Uterus (tissue), 4 donors: ENCODE results near the gene DIO3. TPM values are rescaled to one million over a fixed set of nuclear protein-coding genes. Genes with fewer than 3 reads are reported as not detected.

Experiments used
- DNase-seq, 2 donors: peaks; one replicate each; pipeline ENCODE4 v3.0.0-alpha.2; 2019 to 2020
- H3K27ac ChIP-seq, 2 donors: fragments of 200-600 bp; sonication (generic); 1 replicate in 1 of 2; 2 replicates in 1 of 2; pipeline ENCODE4 v1.5.1; 2016 to 2018
- H3K27me3 ChIP-seq, 2 donors: fragments of 200-600 bp; sonication (generic); one replicate each; pipeline ENCODE4 v1.5.1; 2018 to 2019; ENCODE audit warnings: control low read depth in 1 of 2
- H3K36me3 ChIP-seq, 2 donors: fragments of 200-600 bp; sonication (generic); one replicate each; pipeline ENCODE4 v1.5.1; 2019; ENCODE audit warnings: control low read depth in 1 of 2
- H3K4me1 ChIP-seq, 2 donors: fragments of 200-600 bp; sonication (generic); one replicate each; pipeline ENCODE4 v1.5.1; 2018 to 2019; ENCODE audit warnings: control low read depth in 1 of 2
- H3K4me3 ChIP-seq, 2 donors: fragments of 200-600 bp; sonication (generic); 1 replicate in 1 of 2; 2 replicates in 1 of 2; pipeline ENCODE4 v1.5.1; 2018 to 2019; ENCODE audit warnings: mild to moderate bottlenecking in 1 of 2
- H3K9me3 ChIP-seq, 2 donors: fragments of 200-600 bp; sonication (generic); one replicate each; pipeline ENCODE4 v1.5.1; 2019; ENCODE audit warnings: control low read depth in 1 of 2
- POLR2A ChIP-seq, 2 donors: fragments of 450-650 bp; IDR thresholded peaks; one replicate each; pipeline ENCODE4 v1.6.1; 2016; ENCODE audit warnings: antibody characterized with exemption in 2 of 2, mild to moderate bottlenecking in 1 of 2, moderate library complexity in 1 of 2
- intact Hi-C: fragments of 100-400 bp; cut with DNase I; formaldehyde crosslinking; loops from one replicate; pipeline ENCODE4 v1.15.1; 2023; ENCODE audit warnings: low total_unique reads
- total RNA-seq, 4 donors: library from RNA; depleted of rRNA in 3 of 4; stranded (reverse); fragments of >200 nt in 3 of 4; gene quantifications; one replicate each; pipeline versions ENCODE4 v1.1.0 to v1.2.4, GENCODE V29; 2014 to 2023
- TF ChIP-seq, protein P1 (sequence below), 4 experiments: fragments of 200-600 bp in 2 of 4; fragments of 450-650 bp in 2 of 4; sonication (generic) in 2 of 4; IDR thresholded peaks; one replicate each; pipeline ENCODE4 v1.5.1; 2016 to 2019; ENCODE audit warnings: antibody characterized with exemption in 4 of 4, mild to moderate bottlenecking in 2 of 4, moderate library complexity in 1 of 4
- donor health status: DM: yes; HTN: yes; CAD: no.

Gene DIO3
- total RNA-seq, 4 donors from 2014 or later, result 0.26 to 9.0 (median 5.5) TPM

DNA sequence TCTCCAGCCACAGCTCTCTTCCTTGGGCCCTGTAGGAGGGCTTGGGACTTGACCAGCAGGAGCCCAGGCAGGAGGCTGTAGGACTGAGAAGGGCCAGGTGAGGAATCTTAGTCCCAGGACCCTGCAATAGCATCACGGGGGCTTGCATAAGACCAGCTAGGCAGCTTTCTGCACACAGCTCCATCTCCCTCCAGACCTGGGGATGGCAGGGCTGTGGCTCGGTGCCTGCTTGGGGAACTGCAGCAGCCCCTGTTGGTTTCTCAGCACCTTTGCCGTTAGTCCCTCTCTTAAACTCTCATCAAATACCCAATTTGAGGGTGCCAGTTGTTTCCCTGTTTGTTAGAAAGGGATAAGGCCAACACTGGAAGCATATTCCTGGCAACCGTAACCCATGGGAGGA is 14.3 kb downstream of the DIO3 start:
- TF ChIP-seq, protein P1, sequence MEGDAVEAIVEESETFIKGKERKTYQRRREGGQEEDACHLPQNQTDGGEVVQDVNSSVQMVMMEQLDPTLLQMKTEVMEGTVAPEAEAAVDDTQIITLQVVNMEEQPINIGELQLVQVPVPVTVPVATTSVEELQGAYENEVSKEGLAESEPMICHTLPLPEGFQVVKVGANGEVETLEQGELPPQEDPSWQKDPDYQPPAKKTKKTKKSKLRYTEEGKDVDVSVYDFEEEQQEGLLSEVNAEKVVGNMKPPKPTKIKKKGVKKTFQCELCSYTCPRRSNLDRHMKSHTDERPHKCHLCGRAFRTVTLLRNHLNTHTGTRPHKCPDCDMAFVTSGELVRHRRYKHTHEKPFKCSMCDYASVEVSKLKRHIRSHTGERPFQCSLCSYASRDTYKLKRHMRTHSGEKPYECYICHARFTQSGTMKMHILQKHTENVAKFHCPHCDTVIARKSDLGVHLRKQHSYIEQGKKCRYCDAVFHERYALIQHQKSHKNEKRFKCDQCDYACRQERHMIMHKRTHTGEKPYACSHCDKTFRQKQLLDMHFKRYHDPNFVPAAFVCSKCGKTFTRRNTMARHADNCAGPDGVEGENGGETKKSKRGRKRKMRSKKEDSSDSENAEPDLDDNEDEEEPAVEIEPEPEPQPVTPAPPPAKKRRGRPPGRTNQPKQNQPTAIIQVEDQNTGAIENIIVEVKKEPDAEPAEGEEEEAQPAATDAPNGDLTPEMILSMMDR (IDR thresholded peaks at IDR 0.05), result no peak
- TF ChIP-seq POLR2A (IDR thresholded peaks at IDR 0.05), result no peak
- Histone ChIP-seq H3K27me3 (no peaks in the 10 kb centered on the region), H3K27ac (no peak overlapping the region), H3K9me3 (no peaks in the 10 kb centered on the region), H3K36me3 (no peaks in the 10 kb centered on the region), H3K4me3 (no peak overlapping the region), H3K4me1 (no peaks in the 10 kb centered on the region)
- intact Hi-C loops, result no loop called here
- DNase-seq, result no peak

DNA sequence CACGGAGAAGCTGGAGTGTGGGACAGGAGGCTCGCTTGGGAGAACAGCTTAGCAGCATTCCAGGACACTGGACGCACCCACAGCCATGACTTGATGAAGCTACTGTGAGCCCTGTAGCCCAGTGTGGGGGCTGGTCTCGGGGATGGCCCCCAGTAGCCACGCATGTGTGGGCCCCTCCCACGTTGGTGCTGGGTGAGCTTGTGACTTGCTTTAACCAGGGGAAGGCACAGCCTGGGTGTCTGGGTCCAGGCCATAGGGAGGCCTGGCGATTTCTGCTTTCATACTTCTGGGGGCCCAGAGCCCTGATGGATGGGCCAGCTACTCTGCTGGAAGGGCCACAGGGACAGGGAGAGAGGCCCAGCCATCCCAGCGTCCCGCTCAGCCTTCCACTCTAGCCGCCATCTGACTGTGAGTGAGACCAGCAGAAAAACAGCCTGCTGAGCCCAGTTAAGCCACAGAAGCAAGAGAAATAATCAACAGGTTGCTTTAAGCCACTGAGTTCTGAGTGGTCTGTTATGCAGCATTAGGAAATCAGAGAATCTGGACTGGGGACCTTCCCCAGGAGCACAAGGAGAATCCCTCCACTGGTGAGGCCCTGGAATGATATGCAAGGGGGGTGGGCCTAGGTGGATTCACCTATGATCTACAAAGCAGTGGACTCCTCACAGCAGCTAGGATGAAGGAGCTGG is 16.1 kb downstream of the DIO3 start:
- intact Hi-C loops, result no loop called here
- Histone ChIP-seq H3K36me3 (no peaks in the 10 kb centered on the region), H3K9me3 (no peaks in the 10 kb centered on the region), H3K27me3 (no peaks in the 10 kb centered on the region), H3K4me1 (no peaks in the 10 kb centered on the region), H3K27ac (no peak overlapping the region), H3K4me3 (no peak overlapping the region)
- no peak for TF ChIP-seq POLR2A (IDR thresholded peaks at IDR 0.05)
- no peak for DNase-seq

DNA sequence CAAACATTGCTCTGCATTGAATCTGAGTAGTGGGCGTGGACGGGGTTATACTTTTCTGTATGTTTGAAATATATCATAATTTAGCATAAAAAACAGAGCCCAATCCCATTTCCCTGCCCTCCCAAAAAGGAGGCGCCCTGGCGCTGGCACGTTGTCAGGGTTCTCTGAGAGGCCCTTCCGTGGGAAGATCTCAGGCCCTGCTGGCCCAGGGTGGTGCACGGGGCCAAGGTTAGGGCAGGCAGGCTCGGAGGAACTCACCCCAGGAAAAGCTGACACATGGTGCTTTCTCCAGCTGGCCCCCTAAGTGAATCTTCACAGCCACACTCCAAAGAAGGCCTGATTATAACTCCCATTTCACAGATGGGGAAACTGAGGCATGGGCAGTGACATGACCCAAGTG is 17.2 kb downstream of the DIO3 start:
- intact Hi-C loops, result no loop called here
- no peaks in the 10 kb centered on the region for H3K9me3 ChIP-seq
- no peaks in the 10 kb centered on the region for H3K4me1 ChIP-seq
- no peak for TF ChIP-seq POLR2A (IDR thresholded peaks at IDR 0.05)
- TF ChIP-seq, protein P1 (IDR thresholded peaks at IDR 0.05), result no peak
- no peaks in the 10 kb centered on the region for H3K36me3 ChIP-seq
- H3K27me3 ChIP-seq, result no peaks in the 10 kb centered on the region
- no peak overlapping the region for H3K4me3 ChIP-seq
- no peak for DNase-seq
- no peak overlapping the region for H3K27ac ChIP-seq

DNA sequence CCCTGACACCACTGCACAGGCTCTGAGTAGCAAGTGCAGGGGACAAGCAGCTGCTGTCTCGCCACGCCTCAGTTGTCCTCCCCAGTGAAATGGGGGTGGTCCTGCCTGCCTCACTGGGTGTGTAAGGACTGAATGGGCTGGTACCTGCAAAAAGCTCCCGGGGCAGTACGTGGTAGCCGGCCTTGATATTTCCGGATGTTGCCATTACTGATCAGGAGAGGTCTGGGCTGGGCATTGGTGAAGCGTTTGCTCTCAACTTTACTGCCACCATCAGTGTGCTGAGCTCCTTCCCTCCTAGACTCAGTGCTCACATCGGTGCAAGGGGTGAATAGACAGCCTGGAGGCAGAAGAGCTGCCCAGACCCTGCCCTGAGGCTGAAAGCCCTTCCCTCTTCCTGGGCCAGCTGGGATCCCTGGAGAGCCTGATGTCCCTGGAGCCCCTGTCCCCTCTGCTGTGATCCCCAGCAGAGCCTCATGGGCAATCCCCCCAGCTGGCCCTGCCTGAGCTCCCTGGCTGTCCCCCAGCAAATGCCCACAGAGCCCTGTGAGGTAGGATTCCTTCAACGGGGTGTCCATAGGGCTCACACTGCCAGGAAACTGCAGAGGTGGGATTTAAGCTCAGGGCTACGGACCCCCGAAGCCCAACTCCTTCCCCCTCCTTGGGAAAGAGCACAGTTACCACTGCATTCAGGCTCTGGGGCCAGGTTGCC is 18.2 kb downstream of the DIO3 start:
- DNase-seq, result no peak
- intact Hi-C loops, result no loop called here
- H3K36me3 ChIP-seq, result no peaks in the 10 kb centered on the region
- H3K4me3 ChIP-seq, result no peak overlapping the region
- TF ChIP-seq, protein P1 (IDR thresholded peaks at IDR 0.05), result no peak
- TF ChIP-seq POLR2A (IDR thresholded peaks at IDR 0.05), result no peak
- no peaks in the 10 kb centered on the region for H3K27me3 ChIP-seq
- no peak overlapping the region for H3K27ac ChIP-seq
- H3K9me3 ChIP-seq, result no peaks in the 10 kb centered on the region
- no peaks in the 10 kb centered on the region for H3K4me1 ChIP-seq

DNA sequence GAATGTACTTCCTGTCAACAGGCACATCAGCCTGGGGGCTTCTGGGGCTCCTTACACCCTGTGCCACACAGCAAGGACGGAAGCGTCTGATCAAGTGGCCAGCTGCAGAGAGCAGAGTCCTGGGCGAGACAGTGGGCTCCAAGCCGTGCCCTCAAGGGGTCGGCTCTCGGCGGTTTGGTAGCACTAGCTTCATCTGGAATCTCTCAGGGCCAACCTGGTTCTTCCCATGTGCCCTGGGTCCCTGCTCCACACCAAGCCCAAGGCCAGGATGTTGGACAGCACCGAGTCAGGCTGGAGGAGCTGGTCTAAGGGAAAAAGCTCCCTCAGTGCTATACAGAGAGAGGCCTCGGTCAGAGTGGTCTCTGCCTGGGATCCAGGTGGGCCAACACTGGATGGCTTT is 20.5 kb downstream of the DIO3 start:
- H3K4me3 ChIP-seq, result no peak overlapping the region
- no peaks in the 10 kb centered on the region for H3K4me1 ChIP-seq
- no peaks in the 10 kb centered on the region for H3K27me3 ChIP-seq
- H3K36me3 ChIP-seq, result no peaks in the 10 kb centered on the region
- no peak for DNase-seq
- H3K9me3 ChIP-seq, result no peaks in the 10 kb centered on the region
- intact Hi-C loops, result no loop called here
- TF ChIP-seq, protein P1 (IDR thresholded peaks at IDR 0.05), result no peak
- no peak for TF ChIP-seq POLR2A (IDR thresholded peaks at IDR 0.05)
- no peak overlapping the region for H3K27ac ChIP-seq
